HK-2 (cell line): ENCODE results near the gene SPATA9.

ENCODE experiments used
- DNase-seq: peaks from one replicate; pipeline ENCODE4 v3.0.0-alpha.2; 2018; ENCODE audit not compliant: unreplicated experiment

SPATA9 gene

GRCh38 chr5:95682891-95683290, at the start of gene SPATA9:
TSS of gene SPATA9 (minus strand) at chr5:95682991. CDS start at chr5:95682854, 137 bp downstream.
- no peak for DNase-seq

- peak; percentile 55 for DNase-seq
Measured at GRCh38 chr5:95731571-95732554, 49.1 kb upstream of the SPATA9 start.

- DNase-seq = peak; percentile 85
Measured at GRCh38 chr5:95730730-95731570, 48.2 kb upstream of the SPATA9 start, which contains the start of gene RHOBTB3. TSS of gene RHOBTB3 (plus strand) at chr5:95731336. CDS start at chr5:95731683, 347 bp downstream.

GRCh38 chr5:95730011-95730700, 47.4 kb upstream of the SPATA9 start:
- DNase-seq = no peak

- DNase-seq = no peak
Measured at GRCh38 chr5:95729115-95730010, 46.6 kb upstream of the SPATA9 start.

- DNase-seq = no peak
Measured at GRCh38 chr5:95728494-95729114, 45.8 kb upstream of the SPATA9 start.

- no peak for DNase-seq
Measured at GRCh38 chr5:95727764-95728191, 45.0 kb upstream of the SPATA9 start.

GRCh38 chr5:95726811-95727763, 44.3 kb upstream of the SPATA9 start:
- no peak for DNase-seq

GRCh38 chr5:95725937-95726810, 43.4 kb upstream of the SPATA9 start:
- DNase-seq = no peak

GRCh38 chr5:95725071-95725820, 42.5 kb upstream of the SPATA9 start:
- DNase-seq = no peak

- DNase-seq = no peak
Measured at GRCh38 chr5:95723632-95724369, 41.0 kb upstream of the SPATA9 start.

- DNase-seq = no peak
Measured at GRCh38 chr5:95721582-95722295, 38.9 kb upstream of the SPATA9 start.

GRCh38 chr5:95720094-95720786, 37.4 kb upstream of the SPATA9 start:
- DNase-seq = no peak

GRCh38 chr5:95718738-95719137, 35.9 kb upstream of the SPATA9 start:
- no peak for DNase-seq

- no peak for DNase-seq
Measured at GRCh38 chr5:95718203-95718602, 35.4 kb upstream of the SPATA9 start.
